Measurements from ENCODE around the gene UFSP1.
A peak's percentile ranks its signal among the peaks of the same experiment; 100 is the strongest.

Gene UFSP1

DNA sequence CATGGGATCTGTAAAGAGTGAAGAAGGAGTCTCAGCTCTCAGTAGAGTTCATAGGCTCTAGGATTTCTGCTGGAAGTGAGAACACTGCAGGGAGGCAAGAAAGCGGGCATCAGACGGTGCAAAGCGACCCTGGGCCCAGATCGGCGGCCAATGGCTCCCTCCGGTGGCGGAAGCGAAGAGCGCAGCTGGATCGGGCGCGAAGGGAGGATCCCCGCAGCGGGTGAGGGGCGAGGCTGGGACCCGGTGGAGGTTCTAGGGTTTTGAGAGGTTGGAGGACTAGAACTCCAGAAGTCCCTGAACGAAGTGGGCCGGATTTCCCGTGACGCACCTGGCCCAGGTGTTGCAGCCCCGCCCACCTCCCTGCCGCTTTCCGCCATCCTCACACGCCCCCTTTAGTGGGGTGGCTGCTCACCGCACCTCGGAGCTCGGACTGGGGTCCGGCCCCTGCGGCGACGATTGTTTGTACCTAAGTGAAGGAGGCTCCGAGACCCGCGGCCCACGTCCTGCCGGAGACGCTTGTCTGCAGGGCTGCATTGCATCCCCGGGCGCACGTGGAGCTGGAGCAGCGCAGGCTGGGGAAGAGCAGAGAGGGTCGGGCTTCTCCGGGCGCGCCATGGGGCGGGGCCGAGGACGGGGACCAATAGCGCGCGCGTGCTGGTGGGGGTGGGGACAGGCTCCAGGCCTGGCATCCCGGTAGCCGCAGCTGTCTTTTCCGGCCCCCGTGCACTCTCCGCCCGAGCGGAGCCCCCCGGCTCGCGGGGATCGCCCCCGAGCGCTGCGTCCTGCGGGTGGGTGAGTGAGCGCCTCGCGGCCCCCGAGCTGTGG, 37.3 kb downstream of the UFSP1 start, which contains the start of gene SLC12A9:
Gene SLC12A9 (plus strand): TSS at position 666 of the 825 bp plus-strand sequence. CDS start 1,485 bp downstream, outside the sequence.
- no peak for TF ChIP-seq EZH2 (IDR thresholded peaks at IDR 0.05; ENCODE audit: borderline replicate concordance, low read length)
- peak; percentile 99 for TF ChIP-seq CTCF (IDR thresholded peaks at IDR 0.05; ENCODE audit: low read length)
- H3K27ac ChIP-seq (ENCODE audit: low read depth, low read length, poor library complexity, severe bottlenecking) = peak within 1 kb of the TSS; percentile 1
- peak within 1 kb of the TSS; percentile 73 for H2AFZ ChIP-seq (ENCODE audit: low read length)

DNA sequence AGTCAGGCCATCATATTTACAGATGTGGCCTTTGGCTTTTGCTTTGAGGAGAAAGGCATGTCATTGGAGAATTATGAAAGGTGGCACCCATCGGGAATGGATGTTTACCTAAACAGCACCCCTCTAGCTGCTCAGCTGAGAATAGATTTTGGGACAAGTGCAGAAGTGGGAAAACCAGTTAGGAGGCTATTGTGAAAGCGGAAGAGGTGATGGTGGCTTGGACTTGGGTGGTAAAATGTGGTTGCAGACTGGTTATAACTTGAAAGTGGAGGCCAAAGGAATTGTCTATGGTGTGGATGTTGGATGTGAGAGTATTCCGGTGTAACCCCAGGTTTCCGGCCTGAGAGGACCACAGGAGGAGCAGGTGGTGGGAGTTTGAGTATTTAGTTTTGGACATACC, 42.2 kb downstream of the UFSP1 start:
- Histone ChIP-seq H3K27ac (ENCODE audit: low read depth, low read length, poor library complexity, severe bottlenecking) (no peak overlapping the region), H4K20me1 (ENCODE audit: insufficient read depth, low read length) (no peaks in the 10 kb centered on the region), H3K4me2 (ENCODE audit: low read length) (no peak overlapping the region), H3F3A (ENCODE audit: insufficient read depth, low read length) (no peaks in the 10 kb centered on the region), H3K9me3 (ENCODE audit: low read length) (no peaks in the 10 kb centered on the region), H3K4me3 (ENCODE audit: low read depth, low read length, poor library complexity, severe bottlenecking) (no peak overlapping the region), H3K36me3 (ENCODE audit: insufficient read depth, low read length) (no peaks in the 10 kb centered on the region), H3K79me2 (ENCODE audit: insufficient read depth, low read length) (no peaks in the 10 kb centered on the region), H3K9me2 (ENCODE audit: low read depth, low read length) (no peaks in the 10 kb centered on the region), H2AFZ (ENCODE audit: low read length) (no peak overlapping the region), H3K4me1 (ENCODE audit: insufficient read depth, low read length, severe bottlenecking) (peaks cover 5% of the 10 kb centered on the region), H3K9ac (ENCODE audit: low read length) (no peak overlapping the region), H3K27me3 (ENCODE audit: insufficient read depth, low read length) (no peaks in the 10 kb centered on the region)
- TF ChIP-seq CTCF (IDR thresholded peaks at IDR 0.05; ENCODE audit: low read length) (no peak), EZH2 (IDR thresholded peaks at IDR 0.05; ENCODE audit: borderline replicate concordance, low read length) (no peak)

More for the DNA sequence above, 37.3 kb downstream of the UFSP1 start, which contains the start of gene SLC12A9:
- Histone ChIP-seq H3K9me2 (ENCODE audit: low read depth, low read length) (no peaks in the 10 kb centered on the region), H3K27me3 (ENCODE audit: insufficient read depth, low read length) (no peaks in the 10 kb centered on the region), H3K4me2 (ENCODE audit: low read length) (peak within 1 kb of the TSS; percentile 91), H3K4me3 (ENCODE audit: low read depth, low read length, poor library complexity, severe bottlenecking) (peak within 1 kb of the TSS; percentile 73), H3K9me3 (ENCODE audit: low read length) (no peaks in the 10 kb centered on the region), H3F3A (ENCODE audit: insufficient read depth, low read length) (no peaks in the 10 kb centered on the region), H4K20me1 (ENCODE audit: insufficient read depth, low read length) (no peaks in the 10 kb centered on the region), H3K4me1 (ENCODE audit: insufficient read depth, low read length, severe bottlenecking) (peaks cover 12% of the 10 kb centered on the region), H3K36me3 (ENCODE audit: insufficient read depth, low read length) (no peaks in the 10 kb centered on the region), H3K79me2 (ENCODE audit: insufficient read depth, low read length) (no peaks in the 10 kb centered on the region), H3K9ac (ENCODE audit: low read length) (peak within 1 kb of the TSS; percentile 75)

GRCh38 chr7:100840470-100841100, 48.9 kb downstream of the UFSP1 start:
- no peaks in the 10 kb centered on the region for H3K9me3 ChIP-seq (ENCODE audit: low read length)
- peaks cover 9% of the 10 kb centered on the region for H3K4me1 ChIP-seq (ENCODE audit: insufficient read depth, low read length, severe bottlenecking)
- TF ChIP-seq EZH2 (IDR thresholded peaks at IDR 0.05; ENCODE audit: borderline replicate concordance, low read length) (no peak), CTCF (IDR thresholded peaks at IDR 0.05; ENCODE audit: low read length) (no peak)
- no peak overlapping the region for H3K27ac ChIP-seq (ENCODE audit: low read depth, low read length, poor library complexity, severe bottlenecking)
- no peaks in the 10 kb centered on the region for H3K36me3 ChIP-seq (ENCODE audit: insufficient read depth, low read length)
- H3K79me2 ChIP-seq (ENCODE audit: insufficient read depth, low read length) = no peaks in the 10 kb centered on the region
- H3K4me3 ChIP-seq (ENCODE audit: low read depth, low read length, poor library complexity, severe bottlenecking) = no peak overlapping the region
- H4K20me1 ChIP-seq (ENCODE audit: insufficient read depth, low read length) = no peaks in the 10 kb centered on the region
- H3K4me2 ChIP-seq (ENCODE audit: low read length) = no peak overlapping the region
- no peaks in the 10 kb centered on the region for H3K9me2 ChIP-seq (ENCODE audit: low read depth, low read length)
- H3K9ac ChIP-seq (ENCODE audit: low read length) = no peak overlapping the region
- H3F3A ChIP-seq (ENCODE audit: insufficient read depth, low read length) = no peaks in the 10 kb centered on the region
- H3K27me3 ChIP-seq (ENCODE audit: insufficient read depth, low read length) = no peaks in the 10 kb centered on the region
- no peak overlapping the region for H2AFZ ChIP-seq (ENCODE audit: low read length)

Measured in OCI-LY1 (cell line).